HG03565 (cell line): ENCODE data around the gene VMO1.
"Not testable (repeated sequence)": the region's sequence is repeated elsewhere in the genome, so short reads cannot be mapped to it uniquely, and the experiment has no call there.

Experiments used
- ATAC-seq: cut with Tn5 transposase; IDR thresholded peaks from one replicate; pipeline ENCODE4 v1.9.1; 2021; ENCODE audit warnings: mild to moderate bottlenecking, moderate library complexity; ENCODE audit not compliant: unreplicated experiment

VMO1 gene, protein sequence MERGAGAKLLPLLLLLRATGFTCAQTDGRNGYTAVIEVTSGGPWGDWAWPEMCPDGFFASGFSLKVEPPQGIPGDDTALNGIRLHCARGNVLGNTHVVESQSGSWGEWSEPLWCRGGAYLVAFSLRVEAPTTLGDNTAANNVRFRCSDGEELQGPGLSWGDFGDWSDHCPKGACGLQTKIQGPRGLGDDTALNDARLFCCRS

DNA sequence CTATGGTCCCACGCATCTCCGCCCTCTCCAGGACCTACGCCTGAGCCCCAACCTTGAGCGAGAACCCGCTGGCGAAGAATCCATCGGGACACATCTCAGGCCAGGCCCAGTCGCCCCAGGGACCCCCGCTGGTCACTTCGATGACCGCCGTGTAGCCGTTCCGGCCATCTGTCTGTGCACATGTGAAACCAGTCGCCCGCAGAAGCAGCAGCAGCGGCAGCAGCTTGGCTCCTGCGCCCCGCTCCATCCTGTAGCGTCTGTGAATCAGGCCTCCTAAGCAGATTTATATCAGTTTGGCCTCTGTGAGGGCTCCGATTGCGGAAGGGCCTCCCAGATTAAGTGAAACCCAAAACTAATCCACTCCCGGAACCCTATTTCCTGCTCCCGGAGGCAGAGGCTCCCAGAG, at the start of gene VMO1:
VMO1 (minus strand) TSS at position 259 of the 406 bp plus-strand sequence; CDS start at position 247, 12 bp downstream.
- ATAC-seq, result no peak

DNA sequence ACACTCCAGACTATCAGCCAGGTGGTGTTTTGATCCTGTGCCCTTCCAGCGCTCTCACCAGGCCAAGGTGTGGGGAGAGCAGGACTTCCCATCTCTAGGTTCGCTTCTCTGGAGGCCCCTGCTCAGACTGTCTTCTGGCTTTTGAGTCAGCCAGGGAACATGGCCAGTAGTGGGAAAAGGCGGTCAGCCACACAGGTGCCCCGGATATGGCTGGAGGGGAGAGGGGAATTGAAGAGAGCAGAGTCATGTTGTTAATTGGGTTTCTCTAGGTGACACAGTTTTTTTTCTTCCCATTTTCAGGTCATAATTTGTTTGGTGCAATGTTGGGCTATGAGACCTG, 48.5 kb upstream of the VMO1 start:
- no peak for ATAC-seq

DNA sequence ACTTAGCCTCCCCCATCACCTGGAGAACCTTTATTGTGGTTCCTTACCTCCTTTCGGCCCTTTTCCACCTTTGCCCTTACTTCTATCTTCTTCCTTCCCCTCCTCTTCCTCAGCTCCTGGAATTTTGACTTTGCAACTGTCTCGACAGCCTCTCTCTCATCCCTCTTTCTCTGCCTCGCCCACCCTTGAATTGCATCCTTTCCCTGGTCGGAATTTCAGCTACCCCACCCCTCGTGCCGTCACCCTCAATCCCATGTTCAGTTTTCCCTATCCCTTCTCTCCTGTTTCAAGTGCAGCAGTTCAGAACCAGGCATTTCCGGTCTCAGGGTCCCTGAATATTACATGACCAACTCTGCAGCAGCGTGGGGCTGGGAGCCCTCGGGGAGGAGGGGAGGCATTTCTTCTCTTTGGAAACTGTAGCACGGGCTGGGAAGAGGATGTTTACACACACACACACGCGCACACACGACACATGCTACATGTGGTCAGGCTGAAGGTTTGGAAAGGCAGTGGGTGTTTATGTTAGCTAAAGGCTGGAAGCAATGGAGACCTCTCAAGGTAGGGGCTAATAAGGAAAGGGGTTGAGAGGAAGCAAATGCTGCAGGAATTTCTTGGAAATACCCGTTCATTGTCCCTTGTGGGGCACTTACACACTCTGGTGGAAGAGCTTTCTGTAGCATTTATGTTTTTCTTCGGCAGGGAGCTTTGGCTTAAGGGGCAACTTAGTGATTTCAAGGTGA, 47.9 kb upstream of the VMO1 start:
- ATAC-seq, result no peak

DNA sequence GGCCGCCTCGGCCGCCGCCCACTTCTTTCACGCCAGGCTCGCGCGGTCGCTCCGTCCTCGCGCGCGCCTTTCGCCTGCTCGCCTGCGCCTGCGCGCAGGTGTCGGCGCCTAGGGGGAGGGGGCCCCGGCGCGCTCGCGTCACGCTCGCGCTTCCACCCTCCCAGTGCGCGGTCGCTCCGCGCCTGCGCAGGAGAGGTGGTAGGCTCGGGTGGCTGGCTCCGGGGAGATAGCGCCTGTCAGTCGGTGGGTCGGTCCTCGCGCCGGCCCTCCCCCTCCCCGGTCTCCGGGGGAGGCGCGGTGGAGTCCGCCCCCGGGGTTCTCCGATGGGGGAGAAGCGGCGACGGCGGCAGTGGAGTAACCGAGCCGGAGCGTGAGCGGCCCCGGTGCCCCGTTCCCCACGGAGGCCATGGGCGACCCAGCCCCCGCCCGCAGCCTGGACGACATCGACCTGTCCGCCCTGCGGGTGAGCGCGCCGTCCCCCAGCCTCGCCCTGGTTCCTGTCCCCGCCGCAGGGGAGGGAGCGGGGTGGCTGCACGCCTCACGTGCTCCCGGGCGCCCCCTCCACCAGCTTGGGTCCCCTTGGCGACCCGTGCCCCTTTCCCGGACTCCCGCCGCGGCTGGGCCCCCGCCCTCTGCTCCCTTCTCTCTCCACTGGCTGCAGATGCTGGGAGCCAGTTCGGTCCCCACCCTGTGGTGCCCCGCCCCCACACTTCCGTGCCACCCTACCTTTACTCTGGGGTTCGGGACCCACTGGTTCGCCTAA, 47.2 kb upstream of the VMO1 start, which contains the start of gene MINK1:
MINK1 (plus strand) TSS at position 163 of the 763 bp plus-strand sequence; CDS start at position 407, 244 bp downstream.
- ATAC-seq, result peak; percentile 89

DNA sequence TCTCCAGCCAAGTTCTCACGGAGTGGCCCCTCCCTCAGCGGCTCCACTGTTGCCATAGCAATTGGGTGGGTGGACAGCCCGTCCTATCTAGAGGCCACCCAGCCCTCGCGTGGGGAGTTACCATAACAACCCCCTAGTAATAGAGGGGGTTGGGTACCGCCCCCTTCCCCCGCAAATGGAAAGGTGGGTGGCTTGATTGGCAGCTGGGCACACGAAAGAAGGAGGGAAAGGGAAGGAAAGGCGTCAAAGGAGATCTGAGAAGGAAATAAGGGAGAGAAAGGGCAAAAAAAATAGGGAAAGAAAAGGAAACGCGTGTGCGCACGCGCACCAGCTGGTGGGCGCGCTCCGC, 46.6 kb upstream of the VMO1 start:
- not testable (repeated sequence) for ATAC-seq

DNA sequence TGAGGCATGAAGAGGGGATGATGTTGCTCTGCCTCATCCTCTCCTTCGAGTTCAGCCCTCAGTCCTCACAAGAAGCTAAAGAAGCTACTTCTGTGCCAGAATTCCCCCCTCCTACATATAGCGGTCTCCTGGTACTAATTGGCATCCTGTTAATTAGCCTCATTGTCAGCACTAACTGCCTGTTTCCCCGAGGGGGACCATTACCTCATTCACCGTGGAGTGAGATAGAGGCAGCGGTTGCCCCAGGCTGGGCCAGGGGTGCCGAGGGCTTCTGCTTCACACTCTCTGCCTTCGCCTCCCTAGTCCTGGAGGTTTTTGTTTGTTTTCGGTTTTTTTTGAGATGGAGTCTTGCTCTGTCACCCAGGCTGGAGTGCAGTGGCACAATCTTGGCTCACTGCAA, 41.2 kb upstream of the VMO1 start:
- ATAC-seq, result no peak

DNA sequence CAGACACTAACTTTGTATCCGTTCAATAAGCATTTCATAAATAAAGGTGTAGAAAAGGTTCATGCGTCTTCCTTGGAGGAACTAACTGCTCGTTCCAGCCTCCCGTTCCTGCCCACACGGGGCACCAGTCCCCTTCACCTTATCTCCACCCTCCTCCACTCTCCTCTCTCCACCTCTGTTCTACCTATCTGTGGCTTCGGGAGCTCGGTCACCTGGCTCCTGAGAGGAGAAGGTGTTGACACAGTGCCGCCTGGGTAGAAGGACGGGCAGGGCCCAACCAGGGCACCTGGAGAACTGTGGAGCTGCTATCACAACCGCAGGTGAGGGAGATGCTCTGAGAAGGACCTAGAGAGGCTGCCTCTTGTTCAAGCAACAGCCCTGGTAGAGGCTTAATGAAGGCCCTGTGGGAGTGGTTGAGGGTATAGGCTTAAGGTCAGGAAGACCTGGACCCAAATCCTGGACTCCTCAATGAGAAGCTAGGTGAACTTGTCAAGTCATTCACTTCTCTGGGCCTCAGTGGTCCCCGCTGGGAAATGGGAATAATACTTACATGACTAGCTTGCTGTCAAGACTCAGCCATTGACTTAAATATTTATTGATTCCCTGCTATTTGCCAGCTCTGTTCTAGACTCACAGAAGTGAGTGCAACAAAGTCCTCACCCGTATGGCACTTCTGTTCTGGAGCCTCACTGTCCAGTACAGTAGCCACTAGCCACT, 37.4 kb upstream of the VMO1 start:
- ATAC-seq, result no peak

DNA sequence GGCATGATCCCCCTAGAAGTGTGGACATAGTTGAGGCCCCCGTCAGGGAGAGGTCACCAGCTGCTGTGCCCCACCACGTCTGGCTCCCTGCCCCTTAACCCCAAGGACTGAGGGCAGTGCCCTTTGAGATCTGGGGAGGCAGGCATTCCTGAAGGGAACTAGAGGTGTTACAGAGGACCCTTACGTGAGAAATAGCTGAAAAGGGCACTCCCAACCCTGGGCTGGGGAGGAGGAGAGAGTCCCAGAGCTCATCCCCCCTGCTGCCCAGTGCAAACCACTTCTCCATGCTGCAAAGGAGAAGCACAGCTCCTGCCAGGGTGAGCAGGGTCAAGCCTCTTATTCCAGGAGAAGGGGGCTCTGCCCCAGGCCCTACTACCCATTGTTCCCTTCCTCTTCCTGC, 36.7 kb upstream of the VMO1 start:
- no peak for ATAC-seq

DNA sequence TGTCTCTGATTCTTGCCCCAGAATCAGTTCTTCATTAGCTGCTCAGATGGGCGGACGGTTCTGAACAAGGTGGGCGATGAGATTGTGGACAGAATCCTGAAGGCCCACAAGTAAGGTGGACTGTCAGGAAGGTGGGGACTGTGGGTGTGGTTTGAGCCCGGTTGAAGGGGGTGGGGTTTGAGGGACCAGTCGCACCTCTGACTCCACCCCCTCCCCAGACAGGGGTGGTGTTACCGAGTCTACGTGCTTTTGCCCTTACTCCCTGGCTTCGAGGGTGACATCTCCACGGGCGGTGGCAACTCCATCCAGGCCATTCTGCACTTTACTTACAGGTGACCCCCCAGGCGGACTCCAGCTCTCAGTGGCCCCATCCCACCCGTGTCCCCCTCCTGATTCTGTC, 32.1 kb upstream of the VMO1 start:
- ATAC-seq, result no peak

DNA sequence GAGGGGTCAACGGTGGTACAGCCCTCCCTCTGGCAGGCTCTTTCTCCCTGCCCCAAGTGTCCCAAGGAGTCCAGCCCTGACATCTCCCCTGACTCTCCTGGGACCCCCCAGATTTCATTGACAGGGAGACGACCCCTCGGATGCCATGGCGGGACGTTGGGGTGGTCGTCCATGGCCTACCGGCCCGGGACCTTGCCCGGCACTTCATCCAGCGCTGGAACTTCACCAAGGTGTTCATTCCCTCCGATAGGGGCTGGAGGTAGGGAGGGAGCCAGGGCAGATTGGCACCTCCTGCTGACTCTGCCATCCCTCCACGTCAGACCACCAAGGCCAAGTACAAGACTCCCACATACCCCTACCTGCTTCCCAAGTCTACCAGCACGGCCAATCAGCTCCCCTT, 30.7 kb upstream of the VMO1 start:
- no peak for ATAC-seq

DNA sequence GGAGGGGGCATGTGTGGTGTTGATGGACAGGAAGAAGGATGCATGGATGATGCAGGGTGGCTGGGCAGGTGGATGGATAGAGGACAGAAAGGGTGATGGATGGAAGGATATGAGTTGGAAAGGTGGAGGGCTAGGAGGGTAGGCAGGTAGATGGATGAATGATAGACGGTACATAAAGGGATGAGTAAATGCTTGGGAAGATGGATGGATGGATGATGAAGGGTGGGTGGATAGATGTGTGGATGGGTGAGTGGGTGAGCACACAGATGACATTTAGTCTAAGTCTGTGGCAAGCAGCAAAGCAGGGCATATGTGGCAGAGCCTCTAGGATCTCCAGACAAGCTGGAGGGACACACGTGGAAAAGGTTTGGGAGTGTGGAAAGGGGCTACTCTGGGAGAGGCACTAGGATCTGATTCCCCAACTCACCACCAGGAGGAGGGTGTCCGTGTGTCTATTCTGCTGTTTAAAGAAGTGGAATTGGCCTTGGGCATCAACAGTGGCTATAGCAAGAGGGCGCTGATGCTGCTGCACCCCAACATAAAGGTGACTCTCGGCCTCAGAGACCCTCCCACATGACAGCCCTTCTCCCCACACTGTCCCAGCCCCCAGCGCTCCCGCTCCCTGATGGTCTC, 29.0 kb upstream of the VMO1 start:
- no peak for ATAC-seq

DNA sequence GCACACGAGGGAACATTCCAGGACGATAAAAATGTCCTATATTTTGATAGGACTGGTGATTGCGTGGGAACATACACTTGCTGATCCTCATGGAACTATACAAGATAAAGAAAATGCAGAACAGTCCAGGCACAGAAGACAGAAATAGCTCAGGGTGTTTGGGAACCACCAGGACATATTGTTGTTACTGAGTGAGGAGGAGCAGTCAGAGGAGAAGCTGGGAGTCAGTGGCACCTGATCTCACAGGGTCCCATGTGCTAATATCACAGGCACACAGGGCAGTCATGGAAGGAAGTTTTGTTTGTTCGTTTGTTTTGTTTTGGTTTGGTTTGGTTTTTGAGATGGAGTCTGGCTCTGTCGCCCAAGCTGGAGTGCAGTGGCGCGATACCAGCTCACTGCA, 26.5 kb upstream of the VMO1 start:
- ATAC-seq, result no peak

DNA sequence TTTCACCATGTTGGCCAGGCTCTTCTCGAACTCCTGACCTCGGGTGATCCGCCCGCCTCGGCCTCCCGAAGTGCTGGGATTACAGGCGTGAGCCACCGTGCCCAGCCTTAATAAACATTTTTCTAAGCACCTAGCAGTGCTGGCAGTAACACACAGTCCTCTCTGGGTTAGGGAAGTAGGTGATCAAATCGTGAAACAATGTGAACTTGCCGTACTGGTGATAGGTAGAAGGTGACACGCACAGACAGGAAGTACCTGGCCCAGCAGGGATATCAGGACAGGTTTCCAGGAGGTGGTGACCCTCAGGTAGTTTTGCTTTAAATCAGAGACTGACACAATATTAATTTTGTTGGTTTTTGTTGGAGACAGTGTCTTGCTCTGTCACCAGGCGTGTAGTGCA, 25.3 kb upstream of the VMO1 start:
- no peak for ATAC-seq

DNA sequence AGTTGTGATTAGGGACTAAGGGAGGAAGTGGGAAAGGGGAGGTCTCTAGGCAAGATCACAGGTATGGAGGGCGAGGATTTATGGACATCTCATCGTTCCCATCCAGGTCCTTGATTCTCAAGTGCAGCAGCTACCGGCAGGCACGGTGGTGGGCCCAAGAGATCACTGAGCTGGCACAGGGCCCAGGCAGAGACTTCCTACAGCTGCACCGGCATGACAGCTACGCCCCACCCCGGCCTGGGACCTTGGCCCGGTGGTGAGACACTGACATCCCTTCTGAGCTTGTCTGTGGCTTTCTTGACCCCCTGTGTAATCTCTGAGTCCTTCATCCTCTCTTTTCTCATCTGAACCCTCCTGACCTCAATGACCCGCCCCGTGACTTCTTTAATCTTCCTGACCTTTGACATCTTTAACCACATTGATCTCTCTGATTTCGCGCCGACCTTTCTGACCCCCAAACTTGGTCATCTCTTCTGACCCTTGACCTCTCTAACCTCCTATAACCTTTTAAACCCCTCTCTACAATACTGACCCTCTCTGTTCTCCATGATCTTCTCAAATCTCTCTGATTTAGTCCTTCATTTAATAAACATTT, 24.6 kb upstream of the VMO1 start:
- no peak for ATAC-seq

DNA sequence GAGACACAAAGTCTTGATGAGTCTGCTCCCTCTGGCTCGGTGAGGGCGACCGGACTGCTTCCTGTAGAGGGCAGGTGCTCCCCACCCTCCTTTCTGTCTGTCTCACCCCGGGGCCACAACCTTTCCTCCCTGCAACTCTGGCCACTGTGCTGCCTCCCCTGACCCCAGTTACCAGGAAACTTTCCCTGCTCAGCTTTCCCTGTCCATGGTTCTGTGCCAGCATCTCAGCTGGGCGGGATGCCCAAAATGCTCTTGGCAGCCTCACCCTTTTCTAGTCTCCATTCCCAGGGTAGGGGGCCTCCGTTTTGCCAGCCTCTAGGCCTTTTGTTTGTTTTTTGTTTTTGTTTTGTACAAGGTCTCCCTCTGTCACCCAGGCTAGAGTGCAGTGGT, 22.2 kb upstream of the VMO1 start:
- no peak for ATAC-seq

DNA sequence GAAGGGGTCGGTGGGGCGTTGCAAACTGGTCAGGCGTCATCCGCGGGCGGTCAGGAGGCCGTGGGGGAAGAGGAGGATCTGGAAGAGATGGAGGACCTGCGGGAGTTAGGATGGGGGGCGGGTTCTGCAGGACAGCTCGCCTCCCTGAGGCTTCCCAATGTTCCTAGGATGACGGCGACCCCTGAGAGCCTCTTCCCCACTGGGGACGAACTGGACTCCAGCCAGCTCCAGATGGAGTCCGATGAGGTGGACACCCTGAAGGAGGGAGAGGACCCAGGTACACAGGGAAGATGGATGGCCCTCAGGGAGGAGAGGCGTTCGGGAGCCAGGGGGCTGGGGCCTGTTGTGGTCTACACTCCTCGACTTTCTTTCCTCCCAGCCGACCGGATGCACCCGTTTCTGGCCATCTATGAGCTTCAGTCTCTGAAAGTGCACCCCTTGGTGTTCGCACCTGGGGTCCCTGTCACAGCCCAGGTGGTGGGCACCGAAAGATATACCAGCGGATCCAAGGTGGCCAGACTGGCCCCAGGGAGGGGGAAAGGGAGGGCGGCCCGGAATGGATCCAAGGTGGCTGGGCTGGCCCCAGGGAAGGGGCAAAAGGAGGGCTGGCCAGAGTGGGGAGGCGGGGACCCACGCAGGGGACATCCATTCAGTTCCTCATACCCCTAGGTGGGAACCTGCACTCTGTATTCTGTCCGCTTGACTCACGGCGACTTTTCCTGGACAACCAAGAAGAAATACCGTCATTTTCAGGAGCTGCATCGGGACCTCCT, 21.6 kb upstream of the VMO1 start:
- ATAC-seq, result no peak

DNA sequence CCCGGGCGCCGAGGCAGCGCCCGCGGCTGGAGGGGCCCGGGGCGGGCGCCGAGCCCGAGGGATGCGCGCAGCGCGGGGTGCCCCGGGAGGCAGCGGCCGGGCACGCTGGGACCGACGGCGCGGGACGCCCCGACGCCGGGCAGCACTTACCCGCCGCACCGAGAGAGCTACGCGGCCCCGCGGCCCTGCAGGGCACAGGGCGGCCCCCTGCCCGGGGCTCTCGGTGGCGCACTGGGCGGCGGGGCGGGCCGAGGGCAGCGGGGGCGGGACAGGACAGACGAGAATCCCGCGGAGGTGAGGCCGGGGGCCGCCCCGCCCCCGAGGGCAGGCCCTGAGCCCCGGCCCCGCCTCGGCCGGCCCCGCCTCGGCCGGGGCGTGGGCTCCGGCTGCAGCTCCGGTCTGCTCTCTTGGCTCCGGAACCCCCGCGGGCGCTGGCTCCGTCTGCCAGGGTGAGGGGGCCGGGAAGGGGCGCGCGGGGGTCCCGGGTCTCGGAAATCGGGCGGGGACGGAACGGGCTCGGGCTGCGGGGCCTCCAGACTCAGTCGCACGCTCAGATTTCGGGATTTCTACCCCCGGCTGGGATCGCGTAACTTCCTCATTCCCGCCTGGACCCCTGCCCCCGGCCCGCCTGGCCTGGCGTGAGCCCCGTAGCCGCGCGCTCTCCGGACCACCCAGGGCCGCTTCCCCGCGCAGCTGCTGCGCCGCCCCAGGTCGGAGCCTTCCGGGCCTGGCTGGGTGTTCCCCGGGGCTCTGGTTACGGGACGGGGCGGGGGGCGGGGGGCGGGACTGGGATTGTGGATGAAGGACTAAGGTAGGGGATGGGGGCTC, 20.8 kb upstream of the VMO1 start, which contains the start of gene PLD2:
PLD2 (plus strand) TSS at position 376 of the 828 bp plus-strand sequence. CDS start 621 bp downstream, outside the sequence.
- ATAC-seq, result peak; percentile 71

DNA sequence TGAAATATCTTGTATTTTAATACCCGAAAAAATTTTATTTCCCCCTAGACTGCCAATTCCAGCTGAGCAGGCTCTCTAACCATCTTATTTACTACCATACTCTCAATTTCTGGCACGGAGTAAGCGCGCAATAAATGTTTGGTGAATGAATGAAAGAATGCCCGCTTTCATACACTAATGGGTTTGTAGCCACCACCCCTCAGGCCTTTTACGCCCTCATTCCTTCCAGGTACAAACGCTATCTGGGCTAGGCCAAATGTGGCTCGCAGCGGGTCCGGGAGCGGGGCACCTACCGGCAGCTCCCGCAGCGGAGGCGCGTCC, 20.3 kb upstream of the VMO1 start:
- no peak for ATAC-seq

DNA sequence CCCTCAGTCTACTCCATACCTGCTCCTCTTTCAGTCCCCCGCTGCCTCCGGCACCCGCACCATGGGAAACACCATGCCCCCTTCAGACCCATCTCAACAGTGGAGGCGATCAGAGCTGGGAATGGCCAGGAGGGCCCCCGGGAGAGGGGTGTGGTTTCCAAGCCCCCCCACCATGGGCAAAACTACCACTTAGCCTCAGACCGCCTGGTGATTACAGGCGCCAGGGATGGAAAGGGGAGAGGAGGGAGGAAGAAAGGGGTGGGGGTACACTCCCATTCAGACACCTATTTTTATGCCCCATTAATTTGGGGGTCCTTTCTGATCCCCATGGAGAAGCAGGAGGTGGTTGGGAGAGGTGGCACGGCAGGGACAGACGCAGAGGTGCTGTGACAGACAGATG, 16.1 kb upstream of the VMO1 start, which contains the start of gene C17orf114:
C17orf114 (minus strand) TSS at position 101 of the 400 bp plus-strand sequence.
- no peak for ATAC-seq
